HG03520 (cell line): ENCODE measurements around the gene LUZP2.
A peak's percentile ranks its signal among the peaks of the same experiment; 100 is the strongest.

Source experiments
- ATAC-seq: cut with Tn5 transposase; IDR thresholded peaks from one replicate; pipeline ENCODE4 v1.9.1; 2021; ENCODE audit warnings: mild to moderate bottlenecking, moderate library complexity; ENCODE audit not compliant: unreplicated experiment

The LUZP2 gene

GRCh38 chr11:24496736-24497725 lies at the start of gene LUZP2:
Gene LUZP2 (plus strand): TSS chr11:24497053.
- no peak for ATAC-seq

- ATAC-seq, result no peak
These were observed 43.6 kb upstream of the LUZP2 start for GRCh38 chr11:24453129-24453718.

- no peak for ATAC-seq
These were observed 38.9 kb upstream of the LUZP2 start for GRCh38 chr11:24457985-24458384.

GRCh38 chr11:24470431-24470830 lies 26.4 kb upstream of the LUZP2 start:
- ATAC-seq, result no peak

GRCh38 chr11:24471084-24471483 lies 25.8 kb upstream of the LUZP2 start:
- ATAC-seq, result no peak

GRCh38 chr11:24478718-24479117 lies 18.1 kb upstream of the LUZP2 start:
- ATAC-seq, result no peak

- ATAC-seq, result no peak
These were observed 7.4 kb upstream of the LUZP2 start for GRCh38 chr11:24489477-24489876.

- no peak for ATAC-seq
These were observed 492 bp upstream of the LUZP2 start for GRCh38 chr11:24496386-24496735.

- ATAC-seq, result no peak
These were observed 978 bp downstream of the LUZP2 start for GRCh38 chr11:24497831-24498230.

- no peak for ATAC-seq
These were observed 5.6 kb downstream of the LUZP2 start for GRCh38 chr11:24502425-24502824.

- ATAC-seq, result no peak
These were observed 12.3 kb downstream of the LUZP2 start for GRCh38 chr11:24509114-24509513.

GRCh38 chr11:24511511-24511910 lies 14.7 kb downstream of the LUZP2 start:
- ATAC-seq, result no peak

- ATAC-seq, result no peak
These were observed 16.8 kb downstream of the LUZP2 start for GRCh38 chr11:24513479-24514218.

GRCh38 chr11:24514219-24514594 lies 17.4 kb downstream of the LUZP2 start:
- peak; percentile 77 for ATAC-seq

- no peak for ATAC-seq
These were observed 18.8 kb downstream of the LUZP2 start for GRCh38 chr11:24515632-24516031.

GRCh38 chr11:24516638-24517037 lies 19.8 kb downstream of the LUZP2 start:
- ATAC-seq, result no peak

- ATAC-seq, result no peak
These were observed 24.7 kb downstream of the LUZP2 start for GRCh38 chr11:24521601-24522000.

- no peak for ATAC-seq
These were observed 27.3 kb downstream of the LUZP2 start for GRCh38 chr11:24524156-24524555.

- no peak for ATAC-seq
These were observed 34.7 kb downstream of the LUZP2 start for GRCh38 chr11:24531528-24531927.

- ATAC-seq, result no peak
These were observed 46.9 kb downstream of the LUZP2 start for GRCh38 chr11:24543771-24544170.

- ATAC-seq, result no peak
These were observed 59.8 kb downstream of the LUZP2 start for GRCh38 chr11:24556693-24557092.

GRCh38 chr11:24559315-24559714 lies 62.5 kb downstream of the LUZP2 start:
- ATAC-seq, result no peak
